ENCODE data around the gene OR13C8.
"Not testable (repeated sequence)": the region's sequence is repeated elsewhere in the genome, so short reads cannot be mapped to it uniquely, and the experiment has no call there.

OR13C8 gene

GRCh38 chr9:104568868-104569267 is at the start of gene OR13C8:
Gene OR13C8 (plus strand): TSS chr9:104569168. CDS start chr9:104569168, 0 bp downstream.
- DNase-seq (ENCODE audit: low spot score): no peak

- not testable (repeated sequence) for DNase-seq (ENCODE audit: low spot score)
These were observed 48.7 kb upstream of the OR13C8 start for GRCh38 chr9:104520241-104520640.

- no peak for DNase-seq (ENCODE audit: low spot score)
These were observed 41.9 kb upstream of the OR13C8 start, which contains the start of gene OR13C4 for GRCh38 chr9:104527109-104527508. Gene OR13C4 (minus strand): TSS chr9:104527209. CDS start chr9:104527209, 0 bp downstream.

- no peak for DNase-seq (ENCODE audit: low spot score)
These were observed 32.2 kb upstream of the OR13C8 start, which contains the start of gene OR13C3 for GRCh38 chr9:104536756-104537155. Gene OR13C3 (minus strand): TSS chr9:104536856. CDS start chr9:104536723, 133 bp downstream.

GRCh38 chr9:104539275-104539674 is 29.7 kb upstream of the OR13C8 start:
- DNase-seq (ENCODE audit: low spot score): no peak

GRCh38 chr9:104544644-104545043 is 24.3 kb upstream of the OR13C8 start:
- no peak for DNase-seq (ENCODE audit: low spot score)

GRCh38 chr9:104553261-104553660 is 15.7 kb upstream of the OR13C8 start:
- no peak for DNase-seq (ENCODE audit: low spot score)

GRCh38 chr9:104555521-104555920 is 13.4 kb upstream of the OR13C8 start:
- DNase-seq (ENCODE audit: low spot score): no peak

GRCh38 chr9:104556830-104557634 is 11.9 kb upstream of the OR13C8 start:
- no peak for DNase-seq (ENCODE audit: low spot score)

- no peak for DNase-seq (ENCODE audit: low spot score)
These were observed 4.6 kb upstream of the OR13C8 start for GRCh38 chr9:104564358-104564757.

- DNase-seq (ENCODE audit: low spot score): no peak
These were observed 3.6 kb downstream of the OR13C8 start for GRCh38 chr9:104572612-104573011.

GRCh38 chr9:104575456-104575855 is 6.5 kb downstream of the OR13C8 start:
- no peak for DNase-seq (ENCODE audit: low spot score)

- DNase-seq (ENCODE audit: low spot score): no peak
These were observed 8.3 kb downstream of the OR13C8 start for GRCh38 chr9:104577263-104577662.

- DNase-seq (ENCODE audit: low spot score): no peak
These were observed 11.6 kb downstream of the OR13C8 start for GRCh38 chr9:104580562-104580961.

GRCh38 chr9:104586496-104587180 is 17.7 kb downstream of the OR13C8 start:
- DNase-seq (ENCODE audit: low spot score): no peak

- DNase-seq (ENCODE audit: low spot score): no peak
These were observed 20.7 kb downstream of the OR13C8 start for GRCh38 chr9:104589626-104590025.

GRCh38 chr9:104598749-104599148 is 29.8 kb downstream of the OR13C8 start:
- not testable (repeated sequence) for DNase-seq (ENCODE audit: low spot score)

- DNase-seq (ENCODE audit: low spot score): not testable (repeated sequence)
These were observed 30.3 kb downstream of the OR13C8 start, which contains the start of gene OR13C5 for GRCh38 chr9:104599313-104599712. Gene OR13C5 (minus strand): TSS chr9:104599413. CDS start chr9:104599413, 0 bp downstream.

- DNase-seq (ENCODE audit: low spot score): no peak
These were observed 35.8 kb downstream of the OR13C8 start for GRCh38 chr9:104604801-104605200.

- DNase-seq (ENCODE audit: low spot score): not testable (repeated sequence)
These were observed 36.6 kb downstream of the OR13C8 start, which contains the start of gene OR13C2 for GRCh38 chr9:104605527-104605926. Gene OR13C2 (minus strand): TSS chr9:104605627. CDS start chr9:104605627, 0 bp downstream.

- no peak for DNase-seq (ENCODE audit: low spot score)
These were observed 37.2 kb downstream of the OR13C8 start for GRCh38 chr9:104606152-104606551.

- DNase-seq (ENCODE audit: low spot score): no peak
These were observed 39.4 kb downstream of the OR13C8 start for GRCh38 chr9:104608336-104608735.

- DNase-seq (ENCODE audit: low spot score): no peak
These were observed 42.2 kb downstream of the OR13C8 start for GRCh38 chr9:104611213-104611612.

Measured in hematopoietic multipotent progenitor cell treated with erythropoietin and hydrocortisone succinate and interleukin-3 and kit ligand, for 17 days (in vitro differentiated cells).